OCI-LY7 (cell line): ENCODE results near the gene SNAI3. TPM values are rescaled to one million over a fixed set of nuclear protein-coding genes. Genes with fewer than 3 reads are reported as not detected.
A peak's percentile ranks its signal among the peaks of the same experiment; 100 is the strongest.

Experiments
- BruUV-seq: library from RNA; stranded (reverse); fragments of 400-500 nt; replicated peaks from 2 replicates; lab custom pipeline; 2021; lab: Mats Ljungman, UMichigan
- CTCF ChIA-PET: fragments of 300-600 bp; sonication (Branson Sonifier 250); formaldehyde crosslinking; loops from one replicate; lab custom pipeline; 2022; ENCODE audit warnings: antibody characterized with exemption; ENCODE audit not compliant: unreplicated experiment; lab: Charles Lee
- POLR2A ChIA-PET: fragments of 300-600 bp; sonication (Branson Sonifier 250); formaldehyde crosslinking; loops from one replicate; lab custom pipeline; 2022; ENCODE audit warnings: antibody characterized with exemption; lab: Charles Lee
- DNase-seq: peaks from one replicate; pipeline ENCODE4 v3.0.0-alpha.2; 2015; ENCODE audit warnings: low spot score
- H2AFZ ChIP-seq: fragments of 200-600 bp; sonication (generic), shearing (Covaris generic); 2 replicates; pipeline ENCODE4 v1.6.1; 2014; ENCODE audit warnings: mild to moderate bottlenecking, antibody characterized with exemption, low read length, moderate library complexity
- H3K27ac ChIP-seq: fragments of 200-600 bp; sonication (generic); 2 replicates; pipeline ENCODE4 v1.5.1; 2014; ENCODE audit warnings: mixed run types, low read depth, mild to moderate bottlenecking, moderate library complexity, low read length, inconsistent platforms; ENCODE audit not compliant: poor library complexity, severe bottlenecking
- H3K36me3 ChIP-seq: fragments of 200-600 bp; sonication (generic); 2 replicates; pipeline ENCODE4 v1.6.1; 2014; ENCODE audit warnings: mild to moderate bottlenecking, antibody characterized with exemption, low read length, moderate library complexity, mixed read lengths; ENCODE audit not compliant: insufficient read depth
- H3K4me1 ChIP-seq: fragments of 200-600 bp; sonication (generic); 2 replicates; pipeline ENCODE4 v1.5.1; 2014; ENCODE audit warnings: mild to moderate bottlenecking, low read length; ENCODE audit not compliant: insufficient read depth, poor library complexity, severe bottlenecking
- H3K4me2 ChIP-seq: fragments of 200-600 bp; sonication (generic); 2 replicates; pipeline ENCODE4 v1.6.1; 2014; ENCODE audit warnings: mild to moderate bottlenecking, low read length
- H3K4me3 ChIP-seq: fragments of 200-600 bp; sonication (generic); 2 replicates; pipeline ENCODE4 v1.5.1; 2014; ENCODE audit warnings: mild to moderate bottlenecking, low read depth, low read length; ENCODE audit not compliant: poor library complexity, severe bottlenecking
- H3K79me2 ChIP-seq: fragments of 200-600 bp; sonication (generic); 2 replicates; pipeline ENCODE4 v1.6.1; 2016; ENCODE audit warnings: low read depth, mild to moderate bottlenecking, low read length, moderate library complexity, mixed read lengths; ENCODE audit not compliant: insufficient read depth
- H3K9me2 ChIP-seq: fragments of 200-600 bp; sonication (generic); 2 replicates; pipeline ENCODE4 v1.6.1; 2016; ENCODE audit warnings: mild to moderate bottlenecking, low read length, mixed read lengths; ENCODE audit not compliant: insufficient read depth
- H3K9me3 ChIP-seq: fragments of 200-600 bp; sonication (generic); 2 replicates; pipeline ENCODE4 v1.6.1; 2014; ENCODE audit warnings: mild to moderate bottlenecking, mixed run types, low read length, mixed read lengths
- H4K20me1 ChIP-seq: fragments of 200-600 bp; sonication (generic); 2 replicates; pipeline ENCODE4 v1.6.1; 2014; ENCODE audit warnings: mild to moderate bottlenecking, antibody characterized with exemption, low read length, moderate library complexity, mixed read lengths; ENCODE audit not compliant: insufficient read depth
- CTCF ChIP-seq: fragments of 200-600 bp; sonication (generic); conservative IDR thresholded peaks from 2 replicates; pipeline ENCODE4 v1.5.1; 2014; ENCODE audit warnings: mild to moderate bottlenecking, antibody characterized with exemption, low read length, moderate library complexity, mixed read lengths
- EZH2phosphoT487 ChIP-seq: fragments of 200-600 bp; sonication (generic); IDR thresholded peaks from 2 replicates; pipeline ENCODE4 v1.6.1; 2018; ENCODE audit warnings: low read depth, borderline replicate concordance, mild to moderate bottlenecking, mixed run types, antibody characterized with exemption, low read length, moderate library complexity, mixed read lengths
- intact Hi-C: fragments of 100-400 bp; cut with micrococcal nuclease; formaldehyde crosslinking; loops from one replicate; pipeline ENCODE4 v1.10.0; 2022; ENCODE audit not compliant: unreplicated experiment
- total RNA-seq, 2 experiments: library from RNA; depleted of rRNA in 1 of 2; stranded (reverse); fragments of >200 nt in 1 of 2; shearing (Covaris generic) in 1 of 2; gene quantifications; 2 replicates each; pipeline ENCODE4 v1.2.3, GENCODE V29; 2014 to 2022

The SNAI3 gene
- total RNA-seq, 2 experiments from 2014 or later, result 3.1 to 3.3 TPM

GRCh38 chr16:88700322-88700635 lies 14.0 kb upstream of the SNAI3 start:
- BruUV-seq, result no TSS peak
- Histone ChIP-seq H3K36me3 (peaks cover 24% of the 10 kb centered on the region; the same call in 1 of the 2 replicates), H4K20me1 (no peaks in the 10 kb centered on the region), H3K9me2 (no peaks in the 10 kb centered on the region), H3K9me3 (no peaks in the 10 kb centered on the region), H2AFZ (no peak overlapping the region), H3K4me3 (peak overlapping the region; percentile 89), H3K27ac (peak overlapping the region; percentile 71), H3K4me1 (peaks cover 67% of the 10 kb centered on the region), H3K4me2 (peak overlapping the region; percentile 79), H3K79me2 (peaks cover 10% of the 10 kb centered on the region; the same call in 1 of the 2 replicates)
- DNase-seq, result no peak
- POLR2A ChIA-PET, result interaction anchor here (0.5 kb wide), 1 partner anchor 20 kb away, joined by 3 read pairs; no protein-coding TSS in a partner anchor
- TF ChIP-seq CTCF (no peak), EZH2phosphoT487 (no peak)
- CTCF ChIA-PET, result no interaction called here
- intact Hi-C loops, result loop anchor here (5.0 kb wide), 2 partner anchors 68 to 128 kb away; partner anchors contain the start of gene ZC3H18

- DNase-seq, result no peak
- BruUV-seq, result no TSS peak
- Histone ChIP-seq H3K36me3 (peaks cover 24% of the 10 kb centered on the region; the same call in 1 of the 2 replicates), H4K20me1 (no peaks in the 10 kb centered on the region), H3K4me2 (no peak overlapping the region), H3K79me2 (peaks cover 7% of the 10 kb centered on the region; the same call in 1 of the 2 replicates), H3K9me3 (no peaks in the 10 kb centered on the region), H3K9me2 (no peaks in the 10 kb centered on the region), H3K4me1 (peaks cover 56% of the 10 kb centered on the region), H3K4me3 (no peak overlapping the region), H2AFZ (no peak overlapping the region), H3K27ac (no peak overlapping the region)
- POLR2A ChIA-PET, result no interaction called here
- intact Hi-C loops, result no loop called here
- no peak for TF ChIP-seq EZH2phosphoT487
- TF ChIP-seq CTCF, result no peak
- CTCF ChIA-PET, result no interaction called here
Measured at GRCh38 chr16:88699180-88699579, 12.9 kb upstream of the SNAI3 start.

GRCh38 chr16:88698646-88699045 lies 12.3 kb upstream of the SNAI3 start:
- ChIA-PET CTCF (no interaction called here), POLR2A (no interaction called here)
- H3K9me2 ChIP-seq, result no peaks in the 10 kb centered on the region
- intact Hi-C loops, result loop anchor here (1.0 kb wide), 1 partner anchor 12 kb away; the partner anchor contains the start of gene SNAI3
- no TSS peak for BruUV-seq
- no peak overlapping the region for H3K27ac ChIP-seq
- H3K36me3 ChIP-seq, result peaks cover 24% of the 10 kb centered on the region; the same call in 1 of the 2 replicates
- no peak overlapping the region for H3K4me3 ChIP-seq
- no peak overlapping the region for H2AFZ ChIP-seq
- H3K79me2 ChIP-seq, result peaks cover 7% of the 10 kb centered on the region; the same call in 1 of the 2 replicates
- no peaks in the 10 kb centered on the region for H3K9me3 ChIP-seq
- no peak overlapping the region for H3K4me2 ChIP-seq
- no peak for TF ChIP-seq CTCF
- TF ChIP-seq EZH2phosphoT487, result no peak
- no peaks in the 10 kb centered on the region for H4K20me1 ChIP-seq
- peaks cover 53% of the 10 kb centered on the region for H3K4me1 ChIP-seq
- DNase-seq, result peak; percentile 20
